NCI-H2196 treated with DMSO at 0.1 percent for 48 hours (cell line): ENCODE results near the gene INPP5E.

Experiments used
- DNase-seq: peaks from one replicate; lab custom pipeline; 2025; ENCODE audit not compliant: unreplicated experiment; lab: John Stamatoyannopoulos, UW

The INPP5E gene

GRCh38 chr9:136439481-136440408 lies at the start of gene INPP5E:
TSS of gene INPP5E (minus strand) at chr9:136439845. CDS start at chr9:136439419, 426 bp downstream.
- peak; percentile 55 for DNase-seq

GRCh38 chr9:136488247-136489214 lies 48.9 kb upstream of the INPP5E start:
- DNase-seq, result peak; percentile 19

- no peak for DNase-seq
These were observed 48.0 kb upstream of the INPP5E start for GRCh38 chr9:136487672-136488071.

GRCh38 chr9:136486823-136487620 lies 47.4 kb upstream of the INPP5E start:
- DNase-seq, result no peak

- no peak for DNase-seq
These were observed 46.5 kb upstream of the INPP5E start for GRCh38 chr9:136486131-136486530.

- peak; percentile 70 for DNase-seq
These were observed 45.7 kb upstream of the INPP5E start for GRCh38 chr9:136485049-136486045.

- DNase-seq, result peak; percentile 19
These were observed 44.8 kb upstream of the INPP5E start for GRCh38 chr9:136484153-136485048.

GRCh38 chr9:136483589-136484152 lies 44.0 kb upstream of the INPP5E start:
- DNase-seq, result peak; percentile 86

- peak; percentile 99 for DNase-seq
These were observed 43.3 kb upstream of the INPP5E start, which contains the start of gene SEC16A for GRCh38 chr9:136482793-136483588. TSS of gene SEC16A (minus strand) at chr9:136483040. CDS start at chr9:136477615, 5,425 bp downstream.

- no peak for DNase-seq
These were observed 42.6 kb upstream of the INPP5E start for GRCh38 chr9:136482046-136482792.

- no peak for DNase-seq
These were observed 41.9 kb upstream of the INPP5E start for GRCh38 chr9:136481558-136481957.

GRCh38 chr9:136476369-136477150 lies 36.9 kb upstream of the INPP5E start:
- no peak for DNase-seq

GRCh38 chr9:136474974-136475865 lies 35.6 kb upstream of the INPP5E start:
- DNase-seq, result no peak

- no peak for DNase-seq
These were observed 34.5 kb upstream of the INPP5E start for GRCh38 chr9:136474021-136474640.
